NCI-H69 (cell line): ENCODE data around the gene TMEM127.
A peak's percentile ranks its signal among the peaks of the same experiment; 100 is the strongest.
"Not testable (repeated sequence)": the region's sequence is repeated elsewhere in the genome, so short reads cannot be mapped to it uniquely, and the experiment has no call there.

Source experiments
- DNase-seq: peaks from one replicate; lab custom pipeline; 2025; lab: John Stamatoyannopoulos, UW

The TMEM127 gene, protein sequence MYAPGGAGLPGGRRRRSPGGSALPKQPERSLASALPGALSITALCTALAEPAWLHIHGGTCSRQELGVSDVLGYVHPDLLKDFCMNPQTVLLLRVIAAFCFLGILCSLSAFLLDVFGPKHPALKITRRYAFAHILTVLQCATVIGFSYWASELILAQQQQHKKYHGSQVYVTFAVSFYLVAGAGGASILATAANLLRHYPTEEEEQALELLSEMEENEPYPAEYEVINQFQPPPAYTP

DNA sequence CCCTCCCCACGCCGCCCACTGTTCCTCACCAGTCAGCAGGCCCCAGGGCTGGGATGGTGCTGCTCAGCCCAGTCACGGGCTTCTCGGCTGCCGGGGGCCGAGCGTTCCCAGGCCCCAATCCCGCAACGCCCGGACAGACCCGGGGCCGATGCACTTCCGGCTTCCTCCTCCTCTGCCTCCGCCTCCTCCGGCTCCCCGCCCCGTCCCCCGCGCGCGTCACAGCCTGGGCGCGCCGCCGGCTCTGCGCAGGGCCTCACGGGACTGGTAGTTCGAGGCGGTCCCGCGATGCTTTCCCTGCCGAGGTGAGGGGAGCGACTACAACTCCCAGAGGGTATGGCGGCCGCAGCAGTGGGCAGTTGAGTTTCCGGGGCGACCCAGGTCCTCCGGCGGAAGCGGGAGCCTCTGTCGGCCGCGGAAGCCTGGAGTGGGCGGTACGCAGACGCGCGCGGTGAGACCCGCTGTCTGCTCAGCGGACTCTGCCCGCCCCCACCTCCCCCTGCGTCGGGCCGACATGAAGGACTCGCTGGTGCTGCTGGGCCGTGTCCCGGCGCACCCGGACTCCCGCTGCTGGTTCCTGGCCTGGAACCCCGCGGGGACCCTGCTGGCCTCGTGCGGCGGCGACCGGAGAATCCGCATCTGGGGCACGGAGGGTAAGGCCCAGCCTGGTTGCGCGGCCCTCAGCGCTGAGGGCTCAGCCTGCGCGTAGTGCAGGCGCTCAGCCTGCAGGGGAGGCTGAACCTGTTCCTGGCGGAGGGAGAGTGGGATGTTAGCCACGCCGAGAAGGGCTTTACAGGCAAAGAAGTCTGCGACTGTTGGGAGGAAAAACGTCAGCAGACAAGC lies at the start of gene TMEM127, which contains the start of gene CIAO1:
TMEM127 (minus strand) TSS at position 158 of the 840 bp plus-strand sequence. CDS start 616 bp downstream, outside the sequence.
CIAO1 (plus strand) TSS at position 386 of the 840 bp plus-strand sequence; CDS start at position 512, 126 bp downstream.
- DNase-seq: peak; percentile 96

GRCh38 chr2:96315005-96315399 lies 49.2 kb upstream of the TMEM127 start:
- no peak for DNase-seq

GRCh38 chr2:96308248-96308647 lies 42.5 kb upstream of the TMEM127 start:
- peak; percentile 74 for DNase-seq

GRCh38 chr2:96306370-96306769 lies 40.6 kb upstream of the TMEM127 start:
- DNase-seq: no peak

DNA sequence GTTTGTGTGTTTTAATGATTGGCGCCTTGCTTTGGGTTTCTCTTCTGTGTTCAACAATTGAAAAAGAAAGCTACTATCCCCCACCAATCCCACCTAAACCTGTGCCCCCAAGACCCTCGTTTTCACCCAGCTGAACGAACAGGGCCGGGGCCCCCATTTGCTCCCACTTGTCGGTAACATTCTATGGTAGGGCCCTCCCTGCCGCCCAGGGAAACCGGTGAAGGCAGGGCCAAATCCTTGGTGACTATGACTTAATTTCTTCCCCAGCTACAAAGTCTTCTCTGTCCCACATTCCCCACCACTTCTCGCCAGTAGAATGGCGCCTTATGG lies 40.1 kb upstream of the TMEM127 start:
- DNase-seq: no peak

GRCh38 chr2:96305091-96305978 lies 39.5 kb upstream of the TMEM127 start, which contains the start of gene SNRNP200:
Gene SNRNP200, minus strand, starts transcription at chr2:96305546. Its CDS starts 109 bp downstream, at chr2:96305437.
- peak; percentile 91 for DNase-seq

DNA sequence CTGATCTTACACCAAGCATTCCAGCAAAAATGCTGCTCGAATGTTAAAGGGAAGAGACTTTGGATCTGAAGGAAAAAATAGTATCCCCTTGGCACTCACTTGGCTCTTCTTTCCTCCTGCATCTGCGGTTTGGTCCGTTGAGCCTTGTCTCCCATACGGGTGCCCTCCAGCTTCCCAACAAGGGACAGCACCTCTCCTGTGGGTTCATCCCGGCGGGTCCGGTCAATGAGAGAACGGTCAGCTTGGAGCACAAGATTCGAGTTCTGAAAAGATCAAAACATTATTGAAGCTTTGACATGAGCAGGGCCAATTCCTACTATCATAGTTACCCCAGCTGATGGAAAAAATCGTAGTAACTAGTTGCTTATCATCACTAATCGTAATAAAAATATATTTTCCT lies 38.8 kb upstream of the TMEM127 start:
- DNase-seq: no peak

DNA sequence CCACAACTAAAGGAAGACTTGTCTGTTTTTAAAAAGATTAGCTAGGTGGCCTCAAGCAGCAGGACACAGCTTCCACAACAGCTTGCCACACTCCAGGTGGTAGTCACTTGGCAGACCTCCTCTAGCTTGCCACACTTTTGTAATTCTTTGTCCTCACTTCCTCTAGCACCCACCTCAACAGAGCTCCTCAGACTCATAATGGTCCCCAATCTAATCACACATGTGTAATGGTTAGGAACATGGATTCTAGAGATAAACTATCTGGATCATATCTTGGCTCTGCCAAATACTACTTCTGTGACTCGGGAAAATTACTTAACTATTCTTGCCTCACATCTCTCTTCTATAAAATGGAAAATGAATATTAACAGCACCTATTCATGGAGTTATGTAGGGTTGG lies 36.1 kb upstream of the TMEM127 start:
- DNase-seq: no peak

GRCh38 chr2:96296925-96297324 lies 31.1 kb upstream of the TMEM127 start:
- DNase-seq: no peak

GRCh38 chr2:96294271-96294670 lies 28.5 kb upstream of the TMEM127 start:
- not testable (repeated sequence) for DNase-seq

GRCh38 chr2:96291751-96292150 lies 26.0 kb upstream of the TMEM127 start:
- DNase-seq: no peak

DNA sequence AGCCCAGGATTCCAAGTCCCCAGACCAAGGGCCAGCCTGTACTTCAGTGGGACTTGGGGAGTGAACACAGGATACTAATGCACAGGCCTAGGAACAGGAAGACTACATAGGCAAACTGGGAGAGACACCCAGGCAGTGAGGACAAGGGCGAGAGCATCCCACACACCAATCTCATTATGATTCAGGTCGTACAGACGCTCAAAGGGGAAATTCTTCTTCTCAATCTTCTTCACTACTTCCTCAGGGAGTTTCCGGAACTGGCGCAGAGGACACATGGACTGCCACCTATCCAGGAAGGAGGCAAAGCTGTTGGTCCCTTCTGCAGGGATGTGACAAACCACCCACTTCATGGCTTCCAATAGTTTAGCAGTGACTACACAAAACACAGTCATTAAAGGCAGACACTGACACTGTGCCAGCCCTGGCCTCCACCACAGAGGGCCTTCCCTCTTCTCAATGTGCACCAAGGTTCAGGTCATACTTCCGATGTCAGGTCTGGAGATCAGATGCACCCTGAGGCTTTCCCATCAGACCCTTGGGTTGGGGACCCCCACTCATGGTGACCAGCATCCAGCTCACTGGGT lies 21.6 kb upstream of the TMEM127 start:
- DNase-seq: no peak

DNA sequence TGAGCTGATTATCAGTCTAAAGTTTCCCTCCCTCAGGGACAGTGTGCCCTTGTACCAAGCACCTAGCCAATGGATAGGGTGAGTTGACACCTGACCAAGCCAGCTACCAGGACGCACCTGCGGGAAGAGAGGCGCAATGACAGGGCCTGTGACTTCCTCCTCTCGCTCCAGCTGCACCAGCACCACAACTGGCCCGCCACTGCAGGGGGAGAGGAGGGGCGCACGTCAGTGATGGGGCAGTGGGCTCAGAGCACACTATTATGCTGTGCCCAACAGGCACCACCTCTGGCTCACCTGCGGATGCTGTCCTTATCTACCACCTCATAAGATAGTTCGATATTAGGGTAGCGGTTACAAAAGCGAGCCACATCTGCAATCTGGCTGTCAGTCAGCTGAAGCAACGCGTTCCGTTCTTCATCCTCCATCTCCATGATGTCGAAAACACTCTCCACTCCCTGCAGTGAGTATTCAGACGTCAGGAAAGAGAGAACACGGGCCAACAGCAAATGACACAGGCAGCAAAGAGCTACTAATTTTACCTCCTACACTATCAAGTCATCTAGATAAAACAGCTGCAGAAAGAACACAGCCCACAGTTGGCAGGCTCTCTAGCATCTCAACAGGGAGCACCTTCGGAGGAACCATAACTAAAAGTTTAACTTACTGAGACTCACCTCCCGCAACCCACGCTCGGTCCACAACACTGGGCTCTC lies 11.1 kb upstream of the TMEM127 start:
- DNase-seq: no peak

- DNase-seq: no peak
Observed at GRCh38 chr2:96274355-96275056, 8.7 kb upstream of the TMEM127 start.

DNA sequence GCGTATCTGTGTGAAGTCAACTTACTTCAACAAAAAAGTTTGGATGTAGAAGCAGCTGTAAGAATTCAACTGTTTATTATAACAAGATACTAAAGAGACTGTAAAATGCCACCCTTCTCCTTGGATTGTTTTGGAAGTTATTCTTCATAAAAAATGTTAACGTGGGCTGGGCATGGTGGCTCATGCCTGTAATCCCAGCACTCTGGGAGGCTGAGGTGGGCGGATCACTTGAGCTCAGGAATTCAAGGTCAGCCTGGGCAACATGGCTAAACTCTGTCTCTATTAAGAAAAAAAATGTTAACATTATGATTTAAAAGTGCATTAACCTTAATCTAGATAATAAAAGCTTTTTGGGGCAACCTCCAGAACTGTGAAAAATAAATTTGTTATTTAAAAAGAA lies 8.0 kb upstream of the TMEM127 start:
- DNase-seq: no peak

DNA sequence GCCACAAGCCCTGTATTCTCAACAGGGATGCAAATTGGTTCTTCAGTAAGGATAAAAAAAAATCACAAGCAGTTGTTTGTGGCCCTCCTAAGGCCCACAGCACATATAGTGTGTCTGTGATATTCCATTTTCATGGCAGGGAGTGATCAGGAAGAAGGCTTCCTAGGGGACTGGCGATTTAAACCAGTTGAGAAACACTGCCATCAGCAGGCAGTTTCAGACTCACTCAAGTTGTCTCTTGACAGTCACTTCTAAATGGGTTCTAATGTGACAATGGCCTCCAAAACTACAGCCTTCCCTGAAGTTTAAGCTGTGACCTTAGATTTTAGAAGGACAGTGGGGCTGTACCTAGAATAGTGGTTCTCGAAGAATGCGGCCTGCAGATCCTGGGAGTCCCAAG lies 6.2 kb upstream of the TMEM127 start:
- DNase-seq: no peak

DNA sequence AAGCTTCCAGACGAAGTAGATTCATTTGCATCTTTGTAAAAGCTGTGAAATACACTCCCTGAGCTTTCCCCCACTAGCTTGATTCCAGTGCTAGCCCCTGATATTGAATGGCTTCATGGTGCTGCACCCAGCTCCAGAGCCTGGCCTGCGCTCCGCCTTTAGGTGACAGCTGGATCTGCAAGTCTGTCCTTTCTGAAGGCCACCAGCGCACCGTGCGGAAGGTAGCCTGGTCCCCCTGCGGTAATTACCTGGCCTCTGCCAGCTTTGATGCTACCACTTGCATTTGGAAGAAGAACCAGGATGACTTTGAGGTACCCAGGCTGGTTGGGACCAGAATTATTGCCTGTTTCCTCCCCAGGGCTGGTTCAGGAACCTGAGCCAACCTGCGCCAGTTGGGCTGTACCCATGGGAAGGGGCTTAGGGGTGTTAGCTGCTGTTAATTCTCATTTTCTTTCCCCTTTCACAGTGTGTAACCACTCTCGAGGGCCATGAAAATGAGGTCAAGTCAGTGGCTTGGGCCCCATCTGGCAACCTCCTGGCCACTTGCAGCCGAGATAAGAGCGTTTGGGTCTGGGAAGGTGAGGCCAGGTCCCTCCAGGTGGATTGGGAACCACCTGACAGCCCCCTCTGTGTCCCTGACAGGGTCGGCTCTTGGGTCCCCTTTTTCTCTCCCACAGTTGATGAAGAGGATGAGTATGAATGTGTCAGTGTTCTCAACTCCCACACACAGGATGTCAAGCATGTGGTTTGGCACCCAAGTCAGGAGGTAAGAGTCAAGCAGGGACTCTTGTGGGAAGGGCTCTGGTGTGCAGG lies 1.6 kb upstream of the TMEM127 start:
- peak; percentile 45 for DNase-seq

- DNase-seq: peak; percentile 43
Observed at GRCh38 chr2:96265349-96265839, 403 bp downstream of the TMEM127 start.

- DNase-seq: peak; percentile 9
Observed at GRCh38 chr2:96264656-96265348, 995 bp downstream of the TMEM127 start.
